SK-N-SH (cell line): ENCODE data around the gene RMDN2. TPM values are rescaled to one million over a fixed set of nuclear protein-coding genes. Genes with fewer than 3 reads are reported as not detected.

Experiments
- CTCF ChIA-PET: fragments of 300-600, 350-600 bp; formaldehyde crosslinking; extraction: SDS; loops from one replicate; lab custom pipeline; 2021; lab: Yijun Ruan, JAX
- POLR2A ChIA-PET: fragments of 350-600 bp; sonication (Branson Sonifier 250); formaldehyde crosslinking; extraction: SDS; loops from one replicate; lab custom pipeline; 2020; ENCODE audit warnings: antibody characterized with exemption, inconsistent platforms; lab: Yijun Ruan, JAX
- DNase-seq: peaks from one replicate; pipeline ENCODE4 v3.0.0; 2012
- H2AFZ ChIP-seq: fragments of 200-600 bp; sonication (generic); 2 replicates; pipeline ENCODE4 v1.8.1; 2016; ENCODE audit warnings: antibody characterized with exemption, mild to moderate bottlenecking, low read depth
- H3F3A ChIP-seq: fragments of 200-600 bp; sonication (generic); replicated peaks from 2 replicates; pipeline ENCODE3; 2016; ENCODE audit warnings: antibody characterized with exemption, mild to moderate bottlenecking; ENCODE audit not compliant: insufficient read depth
- H3K27ac ChIP-seq, 2 experiments: fragments of 200-500 bp in 1 of 2; fragments of 200-600 bp in 1 of 2; sonication (Bioruptor generic) in 1 of 2; sonication (generic), shearing (Covaris generic) in 1 of 2; 2 replicates each; pipeline versions ENCODE4 v1.5.1 to v1.6.1; 2014 to 2016; ENCODE audit warnings: low read depth in 2 of 2, inconsistent platforms in 1 of 2, low read length in 1 of 2, mild to moderate bottlenecking in 1 of 2, mixed read lengths in 1 of 2
- H3K27me3 ChIP-seq: fragments of 200-600 bp; sonication (generic), shearing (Covaris generic); 2 replicates; pipeline ENCODE4 v1.6.1; 2016; ENCODE audit warnings: mixed run types; ENCODE audit not compliant: insufficient read depth
- H3K36me3 ChIP-seq, 2 experiments: fragments of 200-500 bp in 1 of 2; fragments of 200-600 bp in 1 of 2; sonication (Bioruptor generic) in 1 of 2; sonication (generic) in 1 of 2; replicated peaks in 1 of 2; 2 replicates each; pipeline versions ENCODE3 to v1.5.1; 2014 to 2016; ENCODE audit warnings: low read length in 1 of 2, mild to moderate bottlenecking in 1 of 2; ENCODE audit not compliant: insufficient read depth in 2 of 2, control insufficient read depth in 1 of 2
- H3K4me1 ChIP-seq, 2 experiments: fragments of 200-500 bp in 1 of 2; fragments of 200-600 bp in 1 of 2; sonication (Bioruptor generic) in 1 of 2; sonication (generic), shearing (Covaris generic) in 1 of 2; 2 replicates each; pipeline versions ENCODE4 v1.5.1 to v1.6.1; 2014 to 2016; ENCODE audit warnings: low read depth in 1 of 2, low read length in 1 of 2, mixed run types in 1 of 2; ENCODE audit not compliant: insufficient read depth in 2 of 2, control insufficient read depth in 1 of 2
- H3K4me2 ChIP-seq: fragments of 200-600 bp; sonication (generic), shearing (Covaris generic); 2 replicates; pipeline ENCODE4 v1.6.1; 2017; ENCODE audit warnings: mixed run types
- H3K4me3 ChIP-seq, 2 experiments: fragments of 200-500 bp in 1 of 2; fragments of 200-600 bp in 1 of 2; sonication (Bioruptor generic) in 1 of 2; sonication (generic), shearing (Covaris generic) in 1 of 2; 2 replicates each; pipeline versions ENCODE4 v1.5.1 to v1.8.1; 2014 to 2016; ENCODE audit warnings: low read depth in 2 of 2, inconsistent platforms in 1 of 2, low read length in 1 of 2, mild to moderate bottlenecking in 1 of 2, mixed read lengths in 1 of 2, moderate library complexity in 1 of 2
- H3K79me2 ChIP-seq: fragments of 200-600 bp; sonication (generic); 2 replicates; pipeline ENCODE4 v1.8.1; 2017; ENCODE audit warnings: mild to moderate bottlenecking; ENCODE audit not compliant: insufficient read depth
- H3K9ac ChIP-seq: fragments of 200-600 bp; sonication (generic); 2 replicates; pipeline ENCODE4 v1.6.1; 2017; ENCODE audit warnings: mixed run types
- H3K9me2 ChIP-seq: fragments of 200-600 bp; sonication (generic); 2 replicates; pipeline ENCODE4 v1.6.1; 2017; ENCODE audit warnings: mixed run types
- H3K9me3 ChIP-seq: fragments of 200-600 bp; sonication (generic); 2 replicates; pipeline ENCODE4 v1.6.1; 2017; ENCODE audit warnings: mixed run types, mild to moderate bottlenecking, moderate library complexity
- H4K20me1 ChIP-seq: fragments of 200-600 bp; sonication (generic); 2 replicates; pipeline ENCODE4 v1.6.1; 2017; ENCODE audit warnings: mild to moderate bottlenecking, mixed run types; ENCODE audit not compliant: insufficient read depth
- CHD2 ChIP-seq: fragments of 150-350 bp; IDR thresholded peaks from 2 replicates; pipeline ENCODE4 v1.6.1; 2018; ENCODE audit warnings: low read length; ENCODE audit not compliant: partially characterized antibody
- CTCF ChIP-seq: fragments of 200-600 bp; sonication (generic); IDR thresholded peaks from 2 replicates; pipeline ENCODE4 v1.6.1; 2017; ENCODE audit warnings: antibody characterized with exemption, mild to moderate bottlenecking, moderate library complexity
- EP300 ChIP-seq, 2 experiments: IDR thresholded peaks; 2 replicates each; pipeline versions ENCODE4 v1.4.0 to v1.6.1; 2012; ENCODE audit warnings: borderline replicate concordance in 1 of 2, low read depth in 1 of 2, low read length in 1 of 2
- EZH2phosphoT487 ChIP-seq: fragments of 200-600 bp; sonication (generic); IDR thresholded peaks from 2 replicates; pipeline ENCODE4 v1.6.1; 2017; ENCODE audit warnings: low read depth, mixed run types, mild to moderate bottlenecking, antibody characterized with exemption, moderate library complexity, borderline replicate concordance
- FOXJ3 ChIP-seq: sonication (generic); formaldehyde crosslinking; IDR thresholded peaks from 2 replicates; pipeline ENCODE4 v1.5.1; 2020; ENCODE audit warnings: mild to moderate bottlenecking, missing genetic modification reagents
- GABPA ChIP-seq: IDR thresholded peaks from 2 replicates; pipeline ENCODE4 v1.4.0; 2012; ENCODE audit warnings: low read depth, mild to moderate bottlenecking
- IRF3 ChIP-seq: fragments of 150-350 bp; IDR thresholded peaks from 2 replicates; pipeline ENCODE4 v1.6.1; 2016; ENCODE audit warnings: mild to moderate bottlenecking, low read depth, low read length
- MAX ChIP-seq: IDR thresholded peaks from 2 replicates; pipeline ENCODE4 v1.4.0; 2012; ENCODE audit warnings: low read depth
- MXI1 ChIP-seq: IDR thresholded peaks from 2 replicates; pipeline ENCODE4 v1.6.1; 2012; ENCODE audit warnings: mild to moderate bottlenecking, low read depth, low read length, improper control_type of control experiment
- NRF1 ChIP-seq: IDR thresholded peaks from 2 replicates; pipeline ENCODE4 v1.6.1; 2012; ENCODE audit warnings: low read depth, mild to moderate bottlenecking, low read length
- PBX3 ChIP-seq: IDR thresholded peaks from 2 replicates; pipeline ENCODE4; 2012
- POLR2AphosphoS5 ChIP-seq: IDR thresholded peaks from 2 replicates; pipeline ENCODE4 v1.6.1; 2012; ENCODE audit warnings: low read depth, low read length
- RFX5 ChIP-seq: IDR thresholded peaks from 2 replicates; pipeline ENCODE4 v1.6.1; 2012; ENCODE audit warnings: mild to moderate bottlenecking, improper control_type of control experiment, low read length
- RXRA ChIP-seq: IDR thresholded peaks from 2 replicates; pipeline ENCODE4 v1.4.0; 2012; ENCODE audit warnings: low read depth, mild to moderate bottlenecking, borderline replicate concordance
- SMC3 ChIP-seq: IDR thresholded peaks from 2 replicates; pipeline ENCODE4 v1.6.1; 2012; ENCODE audit warnings: low read depth, low read length, improper control_type of control experiment
- TAF1 ChIP-seq: IDR thresholded peaks from 2 replicates; pipeline ENCODE4 v1.6.1; 2012; ENCODE audit warnings: low read depth, mild to moderate bottlenecking, low read length, moderate library complexity, borderline replicate concordance
- USF2 ChIP-seq: fragments of 150-350 bp; IDR thresholded peaks from 2 replicates; pipeline ENCODE4 v1.6.1; 2017; ENCODE audit warnings: antibody characterized with exemption, low read length, low read depth, borderline replicate concordance
- YY1 ChIP-seq: IDR thresholded peaks from 2 replicates; pipeline ENCODE4 v1.4.0; 2012; ENCODE audit warnings: low read depth, mild to moderate bottlenecking
- WGBS: methylation state at CpG from one replicate; pipeline ENCODE4 v1.1.6; 2017; ENCODE audit warnings: low lambda C conversion rate; 5-methylcytosine and 5-hydroxymethylcytosine counted together
- polyA plus RNA-seq, 3 experiments: library from polyadenylated mRNA; depleted of rRNA; stranded (reverse); fragments of >200 nt; gene quantifications; 2 replicates each; pipeline ENCODE4 v1.2.3, GENCODE V29; 2012

Gene RMDN2
- polyA plus RNA-seq, 1 of the 3 experiments (the other 2 are of a cell fraction): 7.3 TPM

- ChIA-PET POLR2A (no interaction called here), CTCF (interaction anchor here (0.8 to 1.8 kb wide), 3 partner anchors 9 to 526 kb away, joined by 3 to 7 read pairs (median 4); no protein-coding TSS in a partner anchor)
- Histone ChIP-seq H3K27ac (peak overlapping the region in 1 of 2 experiments; percentile 85; a peak in 1 of 4 replicates), H3K27me3 (no peaks in the 10 kb centered on the region), H2AFZ (no peak overlapping the region), H3K4me2 (no peak overlapping the region), H3F3A (peaks cover 29% of the 10 kb centered on the region), H3K4me3 (peak overlapping the region in 1 of 2 experiments; percentile 42; a peak in 1 of 4 replicates), H3K4me1 (peaks cover 9 to 22% of the 10 kb centered on the region in 2 experiments; a peak in 3 of 4 replicates), H3K79me2 (no peaks in the 10 kb centered on the region; the same call in 1 of the 2 replicates), H3K9me3 (no peaks in the 10 kb centered on the region), H4K20me1 (no peaks in the 10 kb centered on the region)
- DNase-seq: no peak
- 87% methylated on average over 5 of the region's 5 CpGs for WGBS
- no peak for TF ChIP-seq FOXJ3 (CRISPR knock-in tag)
- no peak for TF ChIP-seq MXI1
- TF ChIP-seq NRF1: no peak
- TF ChIP-seq IRF3: no peak
- no peak for TF ChIP-seq GABPA
- TF ChIP-seq, all 33 proteins: peak for 0
- H3K36me3 ChIP-seq: no peaks in the 10 kb centered on the region
- H3K9me2 ChIP-seq: no peaks in the 10 kb centered on the region
- no peak overlapping the region for H3K9ac ChIP-seq
Measured at GRCh38 chr2:37921781-37922180, 3.3 kb upstream of the RMDN2 start.

GRCh38 chr2:37923308-37924055 lies 1.6 kb upstream of the RMDN2 start:
- POLR2A ChIA-PET: no interaction called here
- no peak overlapping the region for H3K9ac ChIP-seq
- no peak overlapping the region for H3K4me3 ChIP-seq
- H2AFZ ChIP-seq: no peak overlapping the region
- H3K9me3 ChIP-seq: no peaks in the 10 kb centered on the region
- DNase-seq: no peak
- CTCF ChIA-PET: interaction anchor here (0.6 to 3.1 kb wide), 9 partner anchors 8 to 527 kb away, joined by 3 to 18 read pairs (median 7); partner anchors contain the start of gene CYP1B1
- H3K4me1 ChIP-seq: peaks cover 9 to 31% of the 10 kb centered on the region in 2 experiments; a peak in 3 of 4 replicates
- H3K27ac ChIP-seq: peak overlapping the region in 1 of 2 experiments; percentile 85; a peak in 1 of 4 replicates
- WGBS: 97% methylated on average over 13 of the region's 13 CpGs
- no peaks in the 10 kb centered on the region for H4K20me1 ChIP-seq
- TF ChIP-seq PBX3 (no peak), TAF1 (no peak), USF2 (no peak), YY1 (no peak), SMC3 (no peak), CHD2 (no peak), FOXJ3 (CRISPR knock-in tag) (no peak), CTCF (no peak), MAX (no peak), EP300 (IDR thresholded peaks at IDR 0.05; ENCODE audit: borderline replicate concordance in 1 of 2, low read depth in 1 of 2, low read length in 1 of 2) (no peak), EZH2phosphoT487 (no peak), RXRA (no peak), POLR2AphosphoS5 (no peak), RFX5 (no peak)
- H3K9me2 ChIP-seq: no peaks in the 10 kb centered on the region
- peaks cover 18% of the 10 kb centered on the region for H3F3A ChIP-seq
- peaks cover 0 to under 1% of the 10 kb centered on the region in 2 experiments for H3K36me3 ChIP-seq
- H3K4me2 ChIP-seq: no peak overlapping the region
- no peaks in the 10 kb centered on the region for H3K27me3 ChIP-seq
- H3K79me2 ChIP-seq: no peaks in the 10 kb centered on the region; the same call in 1 of the 2 replicates
